Stomach (tissue), 4 donors: ENCODE data around the gene GRIN3A.

Experiments used
- POLR2A ChIP-seq, 4 donors: fragments of 450-650 bp; IDR thresholded peaks; one replicate each; pipeline ENCODE4 v1.6.1; 2016; ENCODE audit warnings: antibody characterized with exemption in 4 of 4, control low read depth in 2 of 4, mild to moderate bottlenecking in 1 of 4, moderate library complexity in 1 of 4
- POLR2AphosphoS5 ChIP-seq, 3 donors: sonication (generic); formaldehyde crosslinking; IDR thresholded peaks; one replicate each; pipeline ENCODE4 v1.6.1; 2016; ENCODE audit warnings: antibody characterized with exemption in 3 of 3

GRCh38 chr9:101706997-101707396, 31.4 kb downstream of the GRIN3A start:
- TF ChIP-seq POLR2AphosphoS5 (IDR thresholded peaks at IDR 0.05), result no peak
- TF ChIP-seq POLR2A (IDR thresholded peaks at IDR 0.05), result no peak
